IPS DF 19.7 (cell line): ENCODE results near the gene TSPAN11.
"Not testable (repeated sequence)": the region's sequence is repeated elsewhere in the genome, so short reads cannot be mapped to it uniquely, and the experiment has no call there.

Experiments used
- DNase-seq: peaks from one replicate; pipeline ENCODE4 v3.0.0-alpha.2; 2013; ENCODE audit warnings: low read depth, low spot score

The TSPAN11 gene

GRCh38 chr12:31002361-31002725 lies 75.8 kb downstream of the TSPAN11 start:
- DNase-seq, result no peak

DNA sequence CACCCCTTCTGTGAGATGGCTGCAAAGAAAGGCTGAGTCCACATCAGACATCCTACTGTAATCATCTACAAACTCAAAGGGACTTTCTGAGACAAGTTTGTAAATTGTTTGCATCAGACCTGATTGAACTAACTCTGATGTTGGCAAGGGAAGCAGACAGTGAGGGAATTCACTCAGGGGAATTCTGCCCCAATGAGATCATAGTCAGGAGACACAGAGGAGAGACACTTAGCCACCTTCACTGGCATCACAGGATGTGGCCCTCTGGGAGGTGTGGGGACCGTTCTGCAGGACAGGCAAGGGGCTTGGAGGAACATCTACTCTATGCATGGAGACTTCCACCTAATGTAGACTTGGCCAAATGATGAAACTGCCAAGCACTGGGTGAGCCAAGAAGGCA lies 76.5 kb downstream of the TSPAN11 start:
- no peak for DNase-seq

DNA sequence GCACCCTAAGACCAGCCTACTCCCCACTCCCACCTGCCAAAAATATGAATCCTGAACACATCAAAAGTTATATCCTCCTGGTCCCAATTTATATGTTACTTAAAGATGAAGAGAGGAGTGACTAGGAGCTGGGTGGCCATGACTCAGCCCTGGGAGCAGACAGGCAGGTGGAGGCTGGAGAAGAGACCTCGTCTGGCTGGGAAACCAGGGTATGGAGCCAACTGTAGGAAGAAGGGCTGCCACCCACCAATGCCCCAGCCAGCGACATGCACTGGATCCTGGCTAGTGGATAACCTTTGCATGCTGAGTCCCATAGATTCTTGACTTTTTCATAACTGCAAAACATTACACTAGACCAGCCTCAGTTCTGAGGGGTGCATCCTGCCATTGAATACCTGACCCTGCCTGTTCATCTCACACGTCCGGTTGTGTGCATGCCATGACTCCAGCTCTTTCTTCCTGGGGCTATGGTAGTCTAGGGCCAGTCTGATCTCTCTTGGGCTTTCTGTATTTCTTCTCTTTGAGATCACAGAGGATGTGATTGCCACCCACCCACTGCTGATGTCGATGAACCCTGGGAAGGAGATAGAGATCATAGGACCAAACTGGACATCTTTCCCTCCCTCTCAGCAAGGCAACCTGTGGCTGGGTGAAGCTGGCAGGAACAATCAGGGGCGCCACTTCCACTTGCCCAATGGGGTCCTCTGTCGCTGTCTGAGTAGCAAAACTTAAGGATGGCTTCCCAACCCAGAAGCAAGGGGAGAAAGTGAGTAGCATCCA lies 77.5 kb downstream of the TSPAN11 start:
- DNase-seq, result no peak

- no peak for DNase-seq
These were observed 78.1 kb downstream of the TSPAN11 start for GRCh38 chr12:31004666-31005065.

GRCh38 chr12:31005256-31005943 lies 78.9 kb downstream of the TSPAN11 start:
- DNase-seq, result no peak

DNA sequence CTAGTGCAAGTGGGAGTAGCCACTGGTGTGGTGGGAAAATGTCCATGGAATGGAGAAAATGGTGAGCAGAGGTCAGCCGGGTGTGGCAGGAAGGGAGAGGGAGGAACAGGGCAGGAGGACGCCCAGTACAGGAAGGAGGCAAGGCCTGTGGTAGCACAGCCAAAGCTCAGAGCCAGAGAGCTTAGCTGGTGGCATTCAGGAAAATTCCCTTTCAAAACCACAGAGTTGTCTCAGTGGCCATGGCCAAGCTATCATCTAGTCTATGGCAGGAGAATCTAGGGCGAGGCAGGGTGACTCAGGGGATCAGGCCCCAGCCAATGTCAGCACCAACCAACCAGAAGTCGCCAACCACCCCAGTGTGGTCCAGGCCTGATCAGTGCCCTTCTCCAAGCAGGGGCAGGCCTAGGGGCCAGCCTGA lies 79.4 kb downstream of the TSPAN11 start:
- DNase-seq, result no peak

DNA sequence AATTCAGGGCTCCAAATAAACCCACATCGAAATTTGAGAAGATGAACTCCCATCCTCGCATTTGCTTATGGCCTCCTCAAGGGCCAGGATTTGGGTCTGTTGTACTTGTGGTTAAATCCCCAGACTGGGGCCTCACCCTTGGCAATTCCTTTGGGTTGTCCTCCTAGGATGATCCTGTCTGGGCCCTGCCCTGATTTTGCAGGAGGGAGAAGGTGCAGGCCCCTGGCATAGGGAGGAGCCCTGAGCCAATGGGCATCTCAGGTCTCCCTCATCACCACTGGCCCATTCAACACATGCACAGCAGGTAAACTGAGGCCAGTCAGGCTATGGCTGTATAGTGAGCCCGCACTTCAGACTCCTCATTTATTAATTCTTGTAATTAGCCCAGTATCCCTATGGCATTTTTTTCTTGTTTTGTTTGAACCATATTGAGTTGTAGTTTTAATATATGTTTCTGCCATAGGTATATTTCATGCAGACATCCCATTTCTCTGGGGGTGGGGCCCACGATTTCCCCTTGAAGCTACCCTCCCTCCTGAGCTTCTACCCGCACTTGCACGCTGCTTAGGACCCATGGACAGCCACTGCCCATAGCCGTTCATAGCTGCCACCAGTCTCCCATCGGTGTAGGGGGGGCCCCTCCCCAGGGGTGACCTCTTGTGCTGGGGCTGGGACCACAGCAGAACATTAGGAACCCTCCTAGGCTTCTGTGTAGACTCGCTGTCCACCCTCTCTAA lies 80.0 kb downstream of the TSPAN11 start:
- DNase-seq, result no peak

DNA sequence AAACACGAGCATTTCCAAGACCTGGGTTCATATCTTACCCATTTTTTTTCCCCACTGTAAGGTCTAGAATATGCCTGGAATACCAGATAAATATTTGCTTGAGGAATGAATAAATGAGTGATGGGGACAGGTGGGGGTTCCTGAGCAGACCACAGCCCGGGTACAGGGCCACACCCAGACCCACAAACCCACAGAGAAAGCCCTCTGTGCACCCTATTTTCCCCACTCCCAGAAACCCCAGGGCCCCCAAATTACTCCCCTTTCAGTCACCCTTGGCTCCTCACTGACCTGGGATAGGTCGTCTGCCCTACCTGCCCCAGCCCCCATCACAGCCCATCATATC lies 80.6 kb downstream of the TSPAN11 start:
- DNase-seq, result no peak

GRCh38 chr12:31007636-31008175 lies 81.2 kb downstream of the TSPAN11 start:
- DNase-seq, result no peak

DNA sequence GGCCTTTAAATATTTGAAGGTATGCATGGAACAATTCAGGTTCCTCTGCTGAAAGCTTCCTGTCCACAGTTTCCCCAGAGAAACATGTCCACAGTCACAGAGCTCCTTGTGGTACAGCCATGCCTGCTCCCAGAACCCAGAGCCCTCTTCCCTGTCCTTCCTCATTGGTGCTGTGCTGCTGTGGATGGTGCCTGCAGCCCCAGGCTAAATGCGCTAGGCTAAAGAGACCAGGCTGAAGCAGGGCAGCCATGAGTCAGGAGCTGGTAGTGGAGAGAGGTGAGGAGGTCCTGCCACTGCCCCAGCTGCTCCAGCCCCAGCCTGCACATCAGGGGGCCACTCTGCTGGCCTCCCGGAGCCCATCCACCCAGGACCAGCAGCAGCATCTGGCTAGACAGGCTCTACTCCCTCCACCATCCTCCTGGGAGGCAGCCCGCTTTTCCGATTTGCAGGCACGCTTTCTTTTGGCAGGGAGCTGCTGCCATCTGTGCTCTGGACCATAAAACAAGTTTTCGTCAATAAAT lies 81.8 kb downstream of the TSPAN11 start:
- DNase-seq, result no peak

GRCh38 chr12:31008961-31009840 lies 82.7 kb downstream of the TSPAN11 start:
- DNase-seq, result no peak

DNA sequence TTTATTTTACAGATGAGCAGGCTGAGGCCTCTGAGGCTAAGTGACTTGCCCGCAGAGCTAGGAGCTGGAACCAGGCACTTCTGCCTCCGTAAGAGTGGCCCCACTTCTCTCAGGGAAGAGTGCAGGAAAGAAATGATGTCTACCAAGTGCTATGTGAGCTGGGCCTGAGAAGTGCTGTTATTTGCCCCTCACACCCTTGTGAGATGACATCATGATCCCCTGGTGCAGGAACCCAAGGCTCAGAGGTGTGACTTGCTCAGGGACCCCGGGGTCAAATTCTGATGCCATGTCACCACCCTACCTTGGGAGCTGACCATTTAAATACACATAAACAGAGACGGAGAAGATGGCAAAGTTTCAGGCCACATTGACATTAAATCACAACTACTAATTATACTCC lies 83.4 kb downstream of the TSPAN11 start:
- no peak for DNase-seq

- no peak for DNase-seq
These were observed 84.8 kb downstream of the TSPAN11 start for GRCh38 chr12:31011336-31011735.

DNA sequence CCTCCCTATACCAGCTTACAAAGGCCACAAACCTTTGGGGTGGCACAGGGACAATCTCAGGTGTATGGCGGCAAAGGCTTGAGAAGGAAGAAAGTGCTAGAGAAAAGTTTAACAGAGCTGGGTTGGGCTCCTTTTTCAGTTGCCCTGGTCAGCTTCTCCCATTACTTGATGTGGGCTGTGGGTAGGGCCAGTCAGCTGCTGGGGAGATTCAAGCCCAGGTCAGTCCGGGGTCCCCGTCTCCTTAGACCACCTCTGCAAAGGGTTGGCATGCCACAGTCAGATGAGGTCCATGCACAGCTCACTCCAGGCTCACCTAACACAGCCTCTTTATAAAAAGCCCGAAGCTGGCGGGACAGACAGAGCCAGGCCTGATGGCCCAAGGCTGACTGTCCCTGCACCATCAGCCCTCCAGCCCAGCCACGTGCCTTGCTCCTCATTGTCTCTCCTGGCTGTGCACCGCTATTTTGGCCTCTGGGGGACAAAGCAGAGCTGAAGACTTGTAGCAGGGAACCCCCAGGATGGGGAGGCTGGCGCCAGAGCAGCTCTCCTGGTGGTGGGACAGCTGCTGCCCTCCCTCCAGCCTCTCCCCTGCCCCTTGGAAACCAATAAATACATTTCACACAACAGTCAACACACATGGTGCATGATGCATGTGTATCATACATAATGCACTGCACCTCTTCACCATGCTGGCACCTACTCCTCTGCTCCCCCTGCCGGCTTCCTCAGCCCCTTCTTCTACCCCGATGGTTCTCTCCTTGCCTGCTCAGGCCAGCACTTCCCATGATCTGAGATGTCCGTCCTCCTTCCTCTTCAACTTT lies 85.4 kb downstream of the TSPAN11 start:
- DNase-seq, result no peak

- not testable (repeated sequence) for DNase-seq
These were observed 86.0 kb downstream of the TSPAN11 start for GRCh38 chr12:31012567-31012891.

DNA sequence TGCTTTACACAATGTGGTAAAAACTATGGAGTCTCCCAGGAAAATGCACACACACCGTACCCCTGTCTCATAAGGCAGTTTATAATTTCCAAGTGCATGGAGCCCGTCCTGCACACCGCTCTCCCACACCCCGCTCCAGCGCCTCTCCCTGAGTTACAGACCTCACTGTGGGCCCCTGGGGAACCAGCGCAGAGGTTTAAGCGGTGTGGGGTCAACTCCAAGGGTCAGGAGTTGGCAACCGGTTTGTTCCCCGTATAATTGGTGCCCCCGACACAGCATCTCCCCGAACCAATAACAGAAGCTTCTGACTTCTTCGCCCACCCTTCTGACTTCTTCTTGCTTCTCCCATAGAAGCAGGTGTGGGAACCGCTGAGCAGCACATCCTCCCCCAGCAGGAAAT lies 88.7 kb downstream of the TSPAN11 start:
- no peak for DNase-seq

GRCh38 chr12:31016057-31016456 lies 89.5 kb downstream of the TSPAN11 start:
- no peak for DNase-seq

DNA sequence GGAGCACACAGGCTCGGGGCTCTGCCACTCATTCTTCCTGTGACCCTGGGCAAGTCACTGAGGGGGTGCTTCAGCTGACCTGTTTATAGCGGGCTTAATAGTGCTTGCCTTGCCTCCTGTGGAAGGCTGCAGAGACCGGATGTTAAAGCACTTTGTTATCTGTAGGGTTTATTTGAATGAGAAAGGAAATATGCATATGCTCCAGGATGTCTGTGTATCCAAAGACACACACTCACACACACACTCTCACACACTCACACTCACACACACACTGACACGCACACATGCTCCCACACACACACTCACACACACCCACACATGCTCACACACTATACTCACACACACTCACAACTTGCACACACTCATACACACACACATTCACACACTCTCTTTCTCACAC lies 91.0 kb downstream of the TSPAN11 start:
- DNase-seq, result no peak

DNA sequence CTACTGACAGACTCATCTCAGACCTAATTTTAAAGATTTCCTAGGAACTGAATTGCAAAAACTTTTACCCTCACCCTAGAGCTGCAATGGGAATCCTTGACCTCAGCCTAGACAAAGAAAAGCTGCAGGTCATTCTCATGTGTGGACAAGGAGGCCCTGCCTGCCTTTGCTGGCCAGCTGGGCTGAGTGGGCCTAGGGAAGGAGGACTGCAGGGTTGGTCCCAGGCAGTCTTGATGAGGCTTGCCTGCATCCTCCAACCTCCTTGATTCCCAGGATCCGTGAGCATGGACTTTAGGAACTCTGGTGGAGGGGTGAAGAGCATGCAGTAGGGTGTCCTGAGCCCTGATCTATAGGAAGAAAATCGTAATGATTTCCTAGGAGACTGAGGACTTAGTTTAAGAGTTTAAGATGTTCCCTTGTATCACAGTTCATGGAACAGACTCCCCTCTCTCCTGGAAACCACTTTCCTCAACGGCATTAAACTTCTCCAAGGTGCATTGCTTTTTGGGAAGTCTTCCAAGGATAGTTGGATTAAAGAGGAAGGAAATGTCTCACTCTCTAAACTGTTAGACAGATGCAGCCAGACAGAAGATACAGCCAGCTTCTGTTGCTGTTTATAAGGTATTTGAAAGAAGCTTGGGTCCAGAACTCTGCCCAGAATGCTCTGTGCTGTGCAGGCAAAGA lies 91.7 kb downstream of the TSPAN11 start:
- DNase-seq, result no peak
